Pons (tissue), 1 donor: Measurements from ENCODE around the gene RUNDC3A.
"Not testable (repeated sequence)": the region's sequence is repeated elsewhere in the genome, so short reads cannot be mapped to it uniquely, and the experiment has no call there.

ENCODE experiments used
- DNase-seq: peaks from one replicate; pipeline ENCODE4 v3.0.0-alpha.2; 2016; ENCODE audit warnings: low spot score

RUNDC3A gene

GRCh38 chr17:44359006-44359405 is 50.6 kb downstream of the RUNDC3A start:
- no peak for DNase-seq

DNA sequence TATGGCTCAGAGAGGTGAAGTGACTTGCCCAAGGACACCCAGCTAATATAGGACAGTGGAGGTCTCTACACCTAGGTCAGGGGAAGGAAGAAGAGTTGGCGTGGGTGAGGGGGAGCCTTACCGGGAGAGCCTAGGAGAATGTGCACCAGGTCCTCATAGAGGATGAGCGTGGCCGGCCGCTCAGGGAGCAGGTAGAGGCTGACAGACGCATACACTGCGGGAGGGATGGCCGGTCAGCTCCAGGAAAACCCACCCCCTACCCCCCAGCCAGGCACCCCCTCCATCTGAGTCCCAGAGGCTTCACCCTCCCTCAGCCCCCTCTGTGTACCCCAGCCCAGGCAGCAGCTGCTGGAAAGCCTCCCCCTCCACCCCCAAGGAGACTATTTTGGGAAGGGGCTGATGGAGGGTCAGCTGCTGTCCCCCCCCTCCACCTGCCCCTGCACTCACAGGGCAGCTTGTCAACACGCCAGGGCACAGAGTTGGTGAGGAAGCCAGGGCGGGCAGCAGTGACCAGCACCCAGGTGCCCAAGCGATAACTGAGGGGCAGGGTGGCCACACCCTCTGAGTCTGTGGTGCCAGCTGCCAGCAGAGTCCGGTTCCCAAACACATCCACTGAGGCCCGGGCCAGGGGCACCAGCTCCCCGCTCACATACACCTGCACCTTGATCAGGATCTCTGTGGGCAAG is 51.2 kb downstream of the RUNDC3A start:
- no peak for DNase-seq

GRCh38 chr17:44360144-44360533 is 51.7 kb downstream of the RUNDC3A start:
- no peak for DNase-seq

GRCh38 chr17:44360826-44361225 is 52.4 kb downstream of the RUNDC3A start:
- no peak for DNase-seq

DNA sequence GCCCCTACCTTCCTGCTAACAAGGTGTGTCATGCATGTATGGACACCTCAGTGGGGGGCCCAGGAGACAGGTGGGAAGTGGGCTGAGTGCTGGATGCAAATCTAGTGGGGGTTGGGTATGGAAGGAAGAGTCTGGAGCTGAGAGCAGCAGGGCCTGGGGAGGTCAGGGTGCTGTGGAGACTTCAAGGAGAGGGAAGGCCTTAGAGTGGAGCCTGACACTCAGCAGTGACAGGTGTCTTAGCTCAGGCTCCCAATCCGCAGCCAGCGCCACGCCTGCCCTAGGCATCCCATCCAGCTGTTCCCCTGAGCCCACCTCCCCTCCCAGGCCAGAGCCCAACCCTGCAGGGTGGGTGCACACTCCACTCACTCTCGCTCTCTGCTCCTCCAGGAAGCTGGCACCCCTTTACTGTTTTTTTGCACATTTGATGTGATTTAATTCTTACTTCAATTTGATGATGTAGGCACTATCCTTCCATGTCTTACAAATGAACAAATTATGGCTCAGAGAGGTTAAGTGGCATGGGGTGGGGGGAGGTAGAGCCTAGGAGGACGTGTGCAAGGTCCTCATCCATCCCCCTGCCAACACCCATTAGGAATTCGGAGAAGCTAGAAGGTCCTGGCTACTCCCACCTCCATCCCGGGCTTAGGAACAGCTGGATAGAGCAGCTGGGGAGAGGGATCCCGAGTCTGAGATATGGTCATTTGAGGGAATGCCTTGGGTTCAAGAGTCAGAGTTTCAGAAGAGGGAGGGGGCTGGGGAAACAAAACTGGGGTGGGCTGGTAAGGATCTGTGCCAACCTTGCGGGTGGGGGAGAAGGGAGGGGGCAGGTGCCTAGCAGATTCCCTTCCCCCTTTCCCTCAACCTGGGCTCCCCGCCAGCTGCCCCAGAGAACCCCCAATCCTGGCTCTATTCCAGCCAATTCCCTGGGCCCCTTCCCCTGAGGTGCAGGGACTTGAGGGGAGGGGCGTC is 53.2 kb downstream of the RUNDC3A start:
- DNase-seq, result no peak

GRCh38 chr17:44362459-44362948 is 54.1 kb downstream of the RUNDC3A start:
- no peak for DNase-seq

DNA sequence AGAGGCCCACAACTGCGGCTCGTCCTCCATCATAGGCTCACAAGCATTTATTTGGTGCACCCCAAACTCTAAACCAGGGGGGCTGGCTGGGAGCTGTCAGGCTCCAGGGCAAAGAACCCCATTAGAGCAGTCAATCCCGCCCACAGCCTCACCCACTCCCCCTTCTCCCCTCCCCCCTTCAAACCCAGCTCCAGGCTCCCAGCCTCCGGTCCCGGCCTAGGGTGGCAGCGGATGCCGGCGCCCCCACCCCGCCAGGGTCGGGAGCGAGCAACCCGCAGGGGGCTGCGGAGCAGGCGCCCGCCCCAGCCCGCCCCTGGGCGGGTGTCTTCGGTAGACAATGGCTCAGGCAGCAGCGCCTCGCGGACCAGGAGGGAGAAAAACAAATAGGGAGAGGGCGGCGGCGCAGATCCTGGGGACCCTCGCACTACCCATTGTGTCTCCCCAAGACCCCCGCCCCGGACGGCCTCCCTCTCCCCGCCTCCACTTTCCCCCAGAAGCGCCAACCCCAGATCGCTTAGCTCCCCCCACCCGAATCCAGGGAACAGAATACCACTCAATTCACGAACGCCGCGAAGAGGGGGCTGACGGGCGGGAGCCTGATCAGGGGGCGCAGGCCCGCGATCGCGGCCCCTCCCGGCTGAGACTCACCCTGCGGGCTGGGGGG is 54.7 kb downstream of the RUNDC3A start:
- no peak for DNase-seq

- DNase-seq, result no peak
Observed at GRCh38 chr17:44363613-44364159, 55.3 kb downstream of the RUNDC3A start, which contains the start of gene FAM171A2. Gene FAM171A2, minus strand, starts transcription at chr17:44363853. Its CDS starts 139 bp downstream, at chr17:44363714.

DNA sequence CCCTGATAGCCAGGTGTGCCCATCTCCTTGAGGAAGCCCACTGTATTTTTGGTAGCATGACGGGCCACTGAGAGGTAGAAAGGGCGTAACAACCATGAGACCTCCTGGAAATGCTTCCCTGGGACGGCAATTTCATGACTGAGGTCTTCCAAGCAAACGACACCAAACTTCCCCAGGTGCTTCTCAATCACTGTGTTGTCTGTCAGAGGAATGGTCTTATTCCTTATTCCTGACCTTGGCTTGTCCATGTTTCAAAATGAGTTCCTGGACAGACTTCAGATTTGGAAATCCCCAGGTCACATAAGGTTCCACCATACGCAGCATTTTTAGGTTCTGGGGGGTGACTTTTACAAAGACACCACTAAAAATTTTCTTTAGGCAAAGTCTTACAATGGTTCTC is 56.6 kb downstream of the RUNDC3A start:
- DNase-seq, result not testable (repeated sequence)

GRCh38 chr17:44367231-44367979 is 59.0 kb downstream of the RUNDC3A start:
- no peak for DNase-seq
